ENCODE measurements around the gene ZNF30.
"Not testable (repeated sequence)": the region's sequence is repeated elsewhere in the genome, so short reads cannot be mapped to it uniquely, and the experiment has no call there.

Gene ZNF30

DNA sequence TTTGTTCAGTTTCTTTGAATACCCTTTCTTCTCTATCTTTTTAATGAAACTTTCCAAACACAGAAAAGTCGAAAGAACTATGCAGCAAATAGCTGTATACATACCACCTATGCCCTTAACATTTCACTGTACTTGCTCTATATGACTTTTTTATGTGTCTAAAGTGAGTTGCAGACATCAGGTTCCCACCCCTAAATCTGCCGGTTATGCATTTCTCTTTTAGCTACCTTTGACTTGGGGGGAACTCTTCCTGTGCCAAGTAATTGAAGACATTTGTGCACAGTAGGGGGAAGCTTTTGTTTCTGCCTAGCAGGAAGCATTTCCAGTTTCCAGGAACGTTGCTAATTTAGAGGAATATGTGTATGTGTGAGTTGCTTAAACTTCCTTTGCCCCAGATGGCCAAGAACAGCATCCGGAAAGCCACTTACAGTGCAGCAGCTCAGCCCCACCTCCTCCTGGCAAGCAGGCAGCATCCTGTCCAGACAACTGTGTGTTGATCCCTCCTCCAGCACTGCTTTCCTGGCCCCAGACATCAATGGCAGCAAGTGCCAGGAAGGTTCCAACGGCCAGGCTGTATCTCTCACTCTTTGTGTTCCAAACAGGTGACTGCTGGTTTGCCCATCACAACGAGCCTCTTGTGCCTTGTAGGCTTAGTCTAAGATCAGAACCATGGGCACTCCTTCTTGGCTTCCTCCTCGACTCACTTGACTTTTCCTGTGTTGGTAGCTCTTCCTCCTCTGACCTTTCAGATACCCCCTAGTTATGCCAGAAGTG lies 58.7 kb downstream of the ZNF30 start:
- no peak for DNase-seq

GRCh38 chr19:34988119-34988518 lies 61.4 kb downstream of the ZNF30 start:
- no peak for DNase-seq

GRCh38 chr19:34989298-34989697 lies 62.6 kb downstream of the ZNF30 start:
- no peak for DNase-seq

GRCh38 chr19:34990578-34991192 lies 64.0 kb downstream of the ZNF30 start:
- no peak for DNase-seq

DNA sequence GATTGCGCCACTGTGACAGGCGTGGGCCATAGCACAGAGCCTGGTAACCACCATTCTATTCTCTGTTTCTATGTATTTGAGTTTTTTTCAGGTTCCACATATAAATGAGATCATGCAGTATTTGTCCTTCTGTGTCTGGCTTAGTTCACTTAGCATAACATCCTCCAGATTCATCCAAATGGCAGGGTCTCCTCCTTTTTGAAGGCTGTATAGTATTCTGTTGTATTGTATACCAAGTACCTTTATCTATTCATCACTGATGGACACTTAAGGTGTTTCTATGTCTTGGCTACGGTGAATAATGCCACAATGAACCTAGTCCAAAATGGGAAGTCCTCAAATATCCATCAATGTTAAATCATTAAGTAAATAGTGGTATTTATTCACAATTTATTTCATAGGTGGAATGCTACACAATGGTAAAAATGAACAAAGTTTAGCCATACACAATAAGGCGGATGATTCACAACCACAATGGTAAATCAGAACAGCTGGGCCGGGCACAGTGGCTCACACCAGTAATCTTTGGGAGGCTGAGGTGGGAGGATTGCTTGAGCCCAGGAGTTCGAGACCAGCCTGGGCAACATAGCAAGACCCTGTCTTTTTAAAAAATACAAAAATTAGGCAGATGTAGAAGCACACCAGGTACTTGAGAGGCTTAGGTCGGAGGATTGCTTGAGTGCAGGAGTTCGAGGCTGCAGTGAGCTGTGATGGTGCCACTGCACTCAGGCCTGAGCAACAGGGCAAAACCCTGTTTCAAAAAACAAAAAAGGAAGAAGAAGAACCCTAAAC lies 65.0 kb downstream of the ZNF30 start:
- no peak for DNase-seq

DNA sequence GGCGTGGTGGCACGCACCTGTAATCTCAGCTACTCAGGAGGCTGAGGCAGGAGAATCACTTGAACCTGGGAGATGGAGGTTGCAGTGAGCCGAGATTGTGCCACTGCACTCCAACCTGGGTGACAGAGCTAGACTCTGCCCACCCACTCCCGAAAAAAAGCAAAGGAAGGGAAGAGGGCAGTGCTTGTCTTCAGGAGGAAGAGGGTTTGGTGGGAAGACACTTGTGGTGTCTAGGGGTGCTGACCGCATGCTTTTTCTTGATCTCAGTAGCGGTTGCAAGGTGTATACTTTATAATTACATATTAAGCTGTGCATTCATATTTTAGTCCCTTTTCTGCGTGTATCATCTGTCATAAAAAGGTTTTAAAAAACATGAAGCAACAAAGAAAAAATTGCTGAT lies 65.9 kb downstream of the ZNF30 start:
- not testable (repeated sequence) for DNase-seq

- DNase-seq, result no peak
Measured at GRCh38 chr19:34994286-34994642, 67.6 kb downstream of the ZNF30 start.

All from amygdala (tissue), 56 donors.